Smooth muscle cell (in vitro differentiated cells): ENCODE data around the gene NPFFR1. TPM values are rescaled to one million over a fixed set of nuclear protein-coding genes. Genes with fewer than 3 reads are reported as not detected.

Experiments used
- DNase-seq: peaks from one replicate; lab custom pipeline; 2025; ENCODE audit not compliant: unreplicated experiment; lab: John Stamatoyannopoulos, UW
- H2AFZ ChIP-seq: fragments of 200-600 bp; sonication (generic); 2 replicates; pipeline ENCODE4 v1.6.0; 2016; ENCODE audit warnings: antibody characterized with exemption, low read depth, mild to moderate bottlenecking
- H3F3A ChIP-seq: fragments of 200-600 bp; sonication (generic); 2 replicates; pipeline ENCODE4 v1.6.0; 2017; ENCODE audit warnings: antibody characterized with exemption, low read depth
- H3K27ac ChIP-seq: fragments of 200-600 bp; sonication (generic); 2 replicates; pipeline ENCODE4 v1.5.1; 2016; ENCODE audit warnings: low read depth, mild to moderate bottlenecking
- H3K27me3 ChIP-seq: fragments of 200-600 bp; sonication (generic); 2 replicates; pipeline ENCODE4 v1.6.1; 2016; ENCODE audit warnings: low read depth, mild to moderate bottlenecking
- H3K36me3 ChIP-seq: fragments of 200-600 bp; sonication (generic); 2 replicates; pipeline ENCODE4 v1.5.1; 2016; ENCODE audit warnings: low read depth
- H3K4me1 ChIP-seq: fragments of 200-600 bp; sonication (generic); 2 replicates; pipeline ENCODE4 v1.5.1; 2016; ENCODE audit warnings: low read depth
- H3K4me2 ChIP-seq: fragments of 200-600 bp; sonication (generic); 2 replicates; pipeline ENCODE4 v1.6.0; 2016; ENCODE audit warnings: mild to moderate bottlenecking
- H3K4me3 ChIP-seq: fragments of 200-600 bp; sonication (generic); 2 replicates; pipeline ENCODE4 v1.5.1; 2016; ENCODE audit warnings: mild to moderate bottlenecking
- H3K79me2 ChIP-seq: fragments of 200-600 bp; sonication (generic); 2 replicates; pipeline ENCODE4 v1.6.0; 2016; ENCODE audit warnings: low read depth, mild to moderate bottlenecking
- H3K9ac ChIP-seq: fragments of 200-600 bp; sonication (generic); 2 replicates; pipeline ENCODE4 v1.6.0; 2016; ENCODE audit warnings: low read depth
- H3K9me3 ChIP-seq: fragments of 200-600 bp; sonication (generic); replicated peaks from 2 replicates; pipeline ENCODE4 v1.5.1; 2016; ENCODE audit warnings: low read depth
- H4K20me1 ChIP-seq: fragments of 200-600 bp; sonication (generic); 2 replicates; pipeline ENCODE4 v1.6.0; 2016; ENCODE audit warnings: low read depth
- CTCF ChIP-seq: fragments of 200-600 bp; sonication (generic); IDR thresholded peaks from 2 replicates; pipeline ENCODE4 v1.5.1; 2017; ENCODE audit warnings: borderline replicate concordance, mild to moderate bottlenecking, antibody characterized with exemption; ENCODE audit not compliant: insufficient read depth, poor library complexity, severe bottlenecking
- WGBS: methylation state at CpG from one replicate; pipeline ENCODE4 v1.1.7; 2016; ENCODE audit warnings: low lambda C conversion rate; 5-methylcytosine and 5-hydroxymethylcytosine counted together
- polyA plus RNA-seq: library from polyadenylated mRNA; unstranded; fragments of >200 nt; fragmentation: Nextera tagmentation; extraction: Ambion mirVana; gene quantifications from 2 replicates; pipeline ENCODE4 v1.2.1, GENCODE V29; 2016
- total RNA-seq: library from RNA; depleted of rRNA; stranded (reverse); fragments of >200 nt; gene quantifications from 2 replicates; pipeline ENCODE4 v1.2.3, GENCODE V29; 2014

Gene NPFFR1
- total and polyA plus RNA-seq, 2 experiments from 2014 or later = under 0.01 TPM; not detected in 1

GRCh38 chr10:70300908-70301597 lies 17.2 kb upstream of the NPFFR1 start:
- H3K4me1 ChIP-seq = no peaks in the 10 kb centered on the region
- H3F3A ChIP-seq = no peaks in the 10 kb centered on the region
- TF ChIP-seq CTCF = no peak
- no peaks in the 10 kb centered on the region for H4K20me1 ChIP-seq
- no peak overlapping the region for H3K27ac ChIP-seq
- no peak overlapping the region for H3K9ac ChIP-seq
- H3K27me3 ChIP-seq = no peaks in the 10 kb centered on the region
- H3K4me3 ChIP-seq = no peak overlapping the region
- H3K36me3 ChIP-seq = no peaks in the 10 kb centered on the region
- no peak overlapping the region for H3K4me2 ChIP-seq
- DNase-seq = no peak
- H2AFZ ChIP-seq = no peak overlapping the region
- H3K79me2 ChIP-seq = no peaks in the 10 kb centered on the region
- no peaks in the 10 kb centered on the region for H3K9me3 ChIP-seq
- 95% methylated on average over 17 of the region's 19 CpGs for WGBS

GRCh38 chr10:70300461-70300860 lies 16.7 kb upstream of the NPFFR1 start:
- H3K9ac ChIP-seq = no peak overlapping the region
- no peak for TF ChIP-seq CTCF
- no peaks in the 10 kb centered on the region for H4K20me1 ChIP-seq
- H2AFZ ChIP-seq = no peak overlapping the region
- H3K27me3 ChIP-seq = no peaks in the 10 kb centered on the region
- H3K4me3 ChIP-seq = no peak overlapping the region
- no peak overlapping the region for H3K4me2 ChIP-seq
- no peak overlapping the region for H3K27ac ChIP-seq
- no peak for DNase-seq
- no peaks in the 10 kb centered on the region for H3K36me3 ChIP-seq
- no peaks in the 10 kb centered on the region for H3K9me3 ChIP-seq
- H3K79me2 ChIP-seq = no peaks in the 10 kb centered on the region
- WGBS = 96% methylated on average over 6 of the region's 6 CpGs
- no peaks in the 10 kb centered on the region for H3K4me1 ChIP-seq
- H3F3A ChIP-seq = no peaks in the 10 kb centered on the region

- Histone ChIP-seq H3F3A (no peaks in the 10 kb centered on the region), H3K9me3 (no peaks in the 10 kb centered on the region), H2AFZ (no peak overlapping the region), H3K79me2 (no peaks in the 10 kb centered on the region), H3K27me3 (no peaks in the 10 kb centered on the region), H3K36me3 (no peaks in the 10 kb centered on the region), H3K4me1 (no peaks in the 10 kb centered on the region), H3K4me3 (no peak overlapping the region), H3K4me2 (no peak overlapping the region), H3K9ac (no peak overlapping the region), H3K27ac (no peak overlapping the region), H4K20me1 (no peaks in the 10 kb centered on the region)
- WGBS = 96% methylated on average over 7 of the region's 7 CpGs
- no peak for DNase-seq
- TF ChIP-seq CTCF = no peak
These were observed 16.1 kb upstream of the NPFFR1 start for GRCh38 chr10:70299876-70300275.

- Histone ChIP-seq H3F3A (no peaks in the 10 kb centered on the region), H3K4me3 (no peak overlapping the region), H3K36me3 (no peaks in the 10 kb centered on the region), H2AFZ (no peak overlapping the region), H3K9ac (no peak overlapping the region), H4K20me1 (no peaks in the 10 kb centered on the region), H3K27ac (no peak overlapping the region), H3K4me1 (no peaks in the 10 kb centered on the region), H3K4me2 (no peak overlapping the region), H3K9me3 (no peaks in the 10 kb centered on the region), H3K27me3 (no peaks in the 10 kb centered on the region), H3K79me2 (no peaks in the 10 kb centered on the region)
- WGBS = 76% methylated on average over 5 of the region's 5 CpGs
- DNase-seq = no peak
- no peak for TF ChIP-seq CTCF
These were observed 14.6 kb upstream of the NPFFR1 start for GRCh38 chr10:70298393-70298792.
